RPMI8226 (cell line): ENCODE data around the gene CAMTA1.
"Not testable (repeated sequence)": the region's sequence is repeated elsewhere in the genome, so short reads cannot be mapped to it uniquely, and the experiment has no call there.

Source experiments
- DNase-seq: peaks from one replicate; pipeline ENCODE4 v3.0.0-alpha.2; 2015

CAMTA1 gene

GRCh38 chr1:7783178-7783711 lies 998.0 kb downstream of the CAMTA1 start:
- DNase-seq = peak; percentile 63

- DNase-seq = peak; percentile 97
Observed at GRCh38 chr1:7783826-7784491, 998.7 kb downstream of the CAMTA1 start, which contains the start of gene PER3. PER3 (plus strand) TSS chr1:7784291; CDS start chr1:7784878, 587 bp downstream.

- no peak for DNase-seq
Observed at GRCh38 chr1:7784492-7785071, 999.3 kb downstream of the CAMTA1 start.

DNA sequence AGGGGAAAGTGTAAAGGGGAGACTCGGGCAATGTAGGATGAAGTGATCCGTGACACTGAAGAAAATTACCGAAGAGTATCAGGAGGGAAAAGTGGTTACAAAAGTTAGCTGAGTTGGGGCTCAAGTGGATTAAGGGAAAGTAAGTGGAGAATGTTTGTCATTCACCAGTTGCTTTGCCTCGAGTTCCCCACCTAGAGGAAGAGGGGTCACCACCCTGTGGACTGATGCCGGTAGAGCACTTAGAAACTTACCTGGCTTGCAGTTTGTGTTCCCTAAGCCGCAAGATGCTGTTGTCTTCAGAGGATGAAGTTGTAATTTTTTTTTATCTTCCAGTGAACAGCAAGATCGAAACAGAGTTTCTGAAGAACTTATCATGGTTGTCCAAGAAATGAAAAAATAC lies 999.9 kb downstream of the CAMTA1 start:
- DNase-seq = no peak

DNA sequence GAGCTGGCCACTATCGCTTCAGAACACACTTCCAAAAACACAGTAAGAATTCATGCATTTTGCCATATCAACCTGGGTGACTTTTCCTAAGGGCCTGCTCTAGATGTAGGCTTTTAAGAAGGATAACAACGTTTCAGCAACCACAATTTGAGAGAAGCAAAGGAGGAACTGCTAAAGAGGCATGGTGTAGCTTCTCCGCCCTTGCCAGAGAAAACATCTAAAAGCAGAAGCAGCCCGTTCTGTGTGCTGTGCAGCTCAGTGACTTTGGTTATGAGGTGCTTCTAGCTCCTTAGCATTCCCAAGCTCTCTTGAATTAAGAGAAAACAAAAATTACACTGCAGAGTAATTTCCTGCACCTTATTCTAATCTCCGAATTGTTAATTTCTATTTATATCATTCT lies 1001.5 kb downstream of the CAMTA1 start:
- DNase-seq = no peak

DNA sequence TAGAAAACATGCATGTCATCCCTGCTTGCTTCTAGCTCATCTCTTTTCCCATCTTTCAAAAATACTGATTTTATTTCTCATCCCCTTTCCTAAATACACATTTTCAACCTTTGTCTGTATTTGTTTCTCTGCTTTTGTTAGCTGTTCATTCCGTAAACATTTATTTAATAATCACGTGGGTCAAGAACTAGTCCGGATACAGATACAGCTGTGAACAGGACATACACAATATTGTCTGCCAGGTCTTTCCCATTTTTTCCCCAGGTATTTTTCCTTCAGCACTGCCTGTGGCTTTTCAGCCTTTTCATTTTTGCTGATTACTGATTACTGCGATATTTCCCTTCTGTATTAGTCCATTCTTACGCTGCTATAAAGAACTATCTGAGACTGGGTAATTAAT lies 1004.6 kb downstream of the CAMTA1 start:
- no peak for DNase-seq

GRCh38 chr1:7791027-7791426 lies 1005.8 kb downstream of the CAMTA1 start:
- not testable (repeated sequence) for DNase-seq

DNA sequence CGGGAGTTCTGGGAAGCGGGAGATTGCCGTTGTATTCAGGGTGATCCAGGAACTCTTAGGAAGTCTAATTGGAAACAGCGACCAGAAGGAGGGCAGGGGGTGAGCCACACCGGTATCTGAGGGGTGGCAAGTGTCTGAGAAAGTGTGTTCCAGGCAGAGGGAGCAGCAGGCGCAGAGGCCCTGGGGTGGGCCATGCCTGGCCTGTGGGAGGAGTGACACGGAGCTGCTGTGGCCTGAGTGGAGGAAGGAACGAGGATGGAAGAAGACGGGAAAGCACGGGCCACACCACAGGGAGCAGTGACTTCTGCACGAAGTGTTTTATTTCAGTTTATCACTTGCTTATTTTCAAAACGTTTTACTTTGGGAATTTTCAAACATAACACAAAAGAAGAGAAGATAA lies 1010.2 kb downstream of the CAMTA1 start:
- no peak for DNase-seq

DNA sequence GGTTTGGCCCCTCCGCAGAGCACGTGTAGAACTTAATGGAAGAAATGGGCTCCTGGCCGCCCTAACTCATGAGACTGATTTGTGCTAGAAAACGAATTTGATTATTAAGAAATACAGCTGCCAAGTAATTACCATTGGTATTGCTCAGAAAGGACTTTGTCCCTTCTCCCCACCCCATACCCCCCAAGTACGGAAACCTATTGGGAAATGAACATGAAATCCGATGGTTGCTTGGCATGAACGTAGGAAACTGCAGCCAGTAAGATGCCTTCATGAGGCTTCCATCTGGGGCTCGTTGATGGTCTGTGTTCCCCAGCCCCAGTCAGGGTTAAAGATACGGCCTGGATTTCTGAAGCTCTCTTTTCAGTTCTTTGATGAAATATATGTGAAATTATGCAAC lies 1020.2 kb downstream of the CAMTA1 start:
- no peak for DNase-seq

GRCh38 chr1:7808253-7808844 lies 1023.1 kb downstream of the CAMTA1 start:
- DNase-seq = peak; percentile 49

- peak; percentile 17 for DNase-seq
Observed at GRCh38 chr1:7809742-7810141, 1024.5 kb downstream of the CAMTA1 start.

- no peak for DNase-seq
Observed at GRCh38 chr1:7810395-7810794, 1025.1 kb downstream of the CAMTA1 start.

DNA sequence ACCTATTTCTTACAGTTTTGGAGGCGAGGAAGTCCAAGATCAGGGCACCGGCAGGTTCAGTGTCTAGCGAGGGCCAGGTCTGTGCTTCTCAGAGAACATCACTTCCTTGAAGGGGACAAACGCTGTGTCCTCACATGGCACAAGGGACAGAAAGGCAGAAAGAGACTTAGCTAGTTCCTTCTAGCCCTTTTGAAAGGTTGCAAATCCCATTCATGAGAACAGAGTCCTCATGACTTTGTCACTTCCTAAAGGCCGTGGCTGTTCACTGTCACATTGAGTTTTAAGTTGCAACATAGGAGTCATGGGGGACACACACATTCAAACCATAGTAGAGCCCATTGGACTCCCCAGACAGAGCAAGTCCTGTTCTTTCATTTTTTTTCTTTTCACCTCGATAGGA lies 1026.2 kb downstream of the CAMTA1 start:
- DNase-seq = no peak

DNA sequence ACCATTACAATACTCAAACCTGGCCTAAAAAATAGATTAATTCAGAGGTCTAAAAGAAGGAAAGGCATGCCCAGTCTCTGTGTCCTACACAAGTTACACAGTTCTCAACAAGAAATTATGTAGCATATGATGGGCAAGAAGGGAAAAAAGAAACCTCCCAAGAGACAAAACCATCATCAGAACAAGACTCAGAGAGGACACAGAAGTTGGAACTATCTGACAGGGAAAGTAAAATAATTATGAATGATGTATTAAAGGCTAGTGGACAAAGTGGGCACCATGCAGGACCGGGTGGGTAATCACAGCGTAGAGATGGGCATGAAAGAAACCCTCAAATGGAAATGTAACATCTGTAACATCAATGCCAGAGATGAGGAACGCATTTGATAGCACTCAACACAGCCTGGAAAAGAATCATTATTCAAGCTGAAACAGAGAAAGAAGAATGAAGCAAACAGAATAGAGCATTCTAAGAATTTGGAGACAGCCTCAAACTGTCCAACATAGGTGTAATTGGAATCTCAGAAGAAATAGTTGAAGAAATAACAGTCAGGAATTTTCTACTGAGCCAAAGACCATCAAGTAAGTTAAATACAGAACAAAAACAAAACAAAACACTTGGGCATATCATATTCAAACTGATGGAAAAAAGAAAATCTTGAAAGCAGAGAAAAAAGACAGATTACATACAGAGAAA lies 1028.6 kb downstream of the CAMTA1 start:
- no peak for DNase-seq
